Measurements from ENCODE around the gene RMND1.

DNA sequence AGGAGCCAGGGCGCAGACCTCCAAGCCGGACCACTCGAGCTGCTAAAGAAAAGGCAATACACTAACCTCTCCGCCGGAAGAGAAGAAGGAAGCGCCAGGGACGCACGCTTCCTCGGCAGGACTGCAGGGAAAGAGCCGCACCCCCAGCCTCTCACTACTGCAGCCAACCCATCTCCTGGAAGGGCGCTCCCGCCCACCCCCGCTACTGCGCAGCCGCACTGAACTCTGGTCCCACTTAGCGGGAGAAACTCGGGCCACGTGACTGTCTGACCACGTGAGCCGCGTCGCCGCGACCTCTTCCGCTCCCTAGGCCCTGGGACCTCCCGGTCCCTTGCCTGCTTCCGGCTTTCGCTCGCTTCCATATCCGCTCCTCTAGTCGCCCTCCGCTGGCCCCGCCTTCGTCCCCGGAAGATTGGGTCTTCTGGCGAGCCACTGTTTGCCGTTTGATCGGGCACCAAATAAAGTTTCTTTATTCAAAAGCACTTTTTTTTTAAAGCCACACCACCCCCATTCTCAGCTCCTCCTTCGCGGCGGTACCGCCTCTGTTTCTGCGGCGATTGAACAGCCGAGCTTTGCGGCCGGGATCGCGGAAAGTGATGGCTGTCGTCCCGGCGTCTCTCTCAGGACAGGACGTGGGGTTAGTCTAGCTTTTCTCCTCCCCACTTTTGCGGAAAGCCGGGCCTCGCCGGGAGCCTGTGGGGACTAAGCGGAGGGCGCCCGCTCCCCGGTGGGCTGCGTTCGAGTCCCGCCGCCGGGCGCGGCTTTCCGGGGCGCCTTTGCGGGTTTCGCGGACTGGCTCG lies at the start of gene RMND1:
- peak; percentile 71; the same call in 1 of the 2 replicates for TF ChIP-seq POLR2A (IDR thresholded peaks at IDR 0.05; ENCODE audit: low read depth, low read length)
- peak; percentile 67 for TF ChIP-seq POLR2AphosphoS5 (IDR thresholded peaks at IDR 0.05; ENCODE audit: low read depth, low read length)
- peak; percentile 68 for TF ChIP-seq TAF1 (IDR thresholded peaks at IDR 0.05; ENCODE audit: low read depth, low read length)
- TF ChIP-seq POU2F2 (IDR thresholded peaks at IDR 0.05; ENCODE audit: low read depth, low read length) = peak; percentile 43

All from GM12891 (cell line).